Nephron progenitor cell (in vitro differentiated cells): Measurements from ENCODE around the gene LRRC4C.

Source experiments
- DNase-seq: peaks from one replicate; pipeline ENCODE4 v3.0.0; 2021
- H3K27ac Mint-ChIP-seq: 2 replicates; pipeline ENCODE4 v1.8.0; 2021; ENCODE audit warnings: mild to moderate bottlenecking, moderate library complexity, mixed read lengths
- H3K27me3 Mint-ChIP-seq: 2 replicates; pipeline ENCODE4 v1.8.0; 2021; ENCODE audit warnings: mild to moderate bottlenecking, low read depth, mixed read lengths; ENCODE audit not compliant: poor library complexity
- H3K36me3 Mint-ChIP-seq: 2 replicates; pipeline ENCODE4 v1.8.0; 2021; ENCODE audit warnings: low read depth, mixed read lengths
- H3K4me1 Mint-ChIP-seq: 2 replicates; pipeline ENCODE4 v1.8.0; 2021; ENCODE audit warnings: mixed read lengths
- H3K4me3 Mint-ChIP-seq: 2 replicates; pipeline ENCODE4 v1.8.0; 2021; ENCODE audit warnings: mild to moderate bottlenecking, moderate library complexity, mixed read lengths
- H3K9me3 Mint-ChIP-seq: 2 replicates; pipeline ENCODE4 v1.8.0; 2021; ENCODE audit warnings: mild to moderate bottlenecking, moderate library complexity, mixed read lengths
- TF ChIP-seq, protein P1 (sequence below): fragments of 200-600 bp; sonication (generic); IDR thresholded peaks from 2 replicates; pipeline ENCODE4 v1.5.0; 2021; ENCODE audit warnings: antibody characterized with exemption

Gene LRRC4C

GRCh38 chr11:40340911-40341310, 1118.5 kb downstream of the LRRC4C start:
- Mint-ChIP-seq H3K27ac (no peak overlapping the region), H3K9me3 (peaks cover 18% of the 10 kb centered on the region), H3K4me3 (no peak overlapping the region), H3K36me3 (no peaks in the 10 kb centered on the region), H3K4me1 (no peaks in the 10 kb centered on the region), H3K27me3 (no peaks in the 10 kb centered on the region)
- TF ChIP-seq, protein P1, sequence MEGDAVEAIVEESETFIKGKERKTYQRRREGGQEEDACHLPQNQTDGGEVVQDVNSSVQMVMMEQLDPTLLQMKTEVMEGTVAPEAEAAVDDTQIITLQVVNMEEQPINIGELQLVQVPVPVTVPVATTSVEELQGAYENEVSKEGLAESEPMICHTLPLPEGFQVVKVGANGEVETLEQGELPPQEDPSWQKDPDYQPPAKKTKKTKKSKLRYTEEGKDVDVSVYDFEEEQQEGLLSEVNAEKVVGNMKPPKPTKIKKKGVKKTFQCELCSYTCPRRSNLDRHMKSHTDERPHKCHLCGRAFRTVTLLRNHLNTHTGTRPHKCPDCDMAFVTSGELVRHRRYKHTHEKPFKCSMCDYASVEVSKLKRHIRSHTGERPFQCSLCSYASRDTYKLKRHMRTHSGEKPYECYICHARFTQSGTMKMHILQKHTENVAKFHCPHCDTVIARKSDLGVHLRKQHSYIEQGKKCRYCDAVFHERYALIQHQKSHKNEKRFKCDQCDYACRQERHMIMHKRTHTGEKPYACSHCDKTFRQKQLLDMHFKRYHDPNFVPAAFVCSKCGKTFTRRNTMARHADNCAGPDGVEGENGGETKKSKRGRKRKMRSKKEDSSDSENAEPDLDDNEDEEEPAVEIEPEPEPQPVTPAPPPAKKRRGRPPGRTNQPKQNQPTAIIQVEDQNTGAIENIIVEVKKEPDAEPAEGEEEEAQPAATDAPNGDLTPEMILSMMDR: no peak
- no peak for DNase-seq

GRCh38 chr11:40338739-40339138, 1120.7 kb downstream of the LRRC4C start:
- peaks cover 4% of the 10 kb centered on the region for H3K9me3 Mint-ChIP-seq
- no peaks in the 10 kb centered on the region for H3K4me1 Mint-ChIP-seq
- H3K27me3 Mint-ChIP-seq: no peaks in the 10 kb centered on the region
- H3K4me3 Mint-ChIP-seq: no peak overlapping the region
- H3K36me3 Mint-ChIP-seq: no peaks in the 10 kb centered on the region
- DNase-seq: no peak
- TF ChIP-seq, protein P1: no peak
- H3K27ac Mint-ChIP-seq: no peak overlapping the region

GRCh38 chr11:40338062-40338461, 1121.4 kb downstream of the LRRC4C start:
- H3K4me1 Mint-ChIP-seq: no peaks in the 10 kb centered on the region
- H3K36me3 Mint-ChIP-seq: no peaks in the 10 kb centered on the region
- DNase-seq: no peak
- H3K27ac Mint-ChIP-seq: no peak overlapping the region
- H3K27me3 Mint-ChIP-seq: no peaks in the 10 kb centered on the region
- H3K9me3 Mint-ChIP-seq: no peaks in the 10 kb centered on the region
- no peak overlapping the region for H3K4me3 Mint-ChIP-seq
- TF ChIP-seq, protein P1: no peak

GRCh38 chr11:40337118-40337517, 1122.3 kb downstream of the LRRC4C start:
- Mint-ChIP-seq H3K27ac (no peak overlapping the region), H3K36me3 (no peaks in the 10 kb centered on the region), H3K4me3 (no peak overlapping the region), H3K4me1 (no peaks in the 10 kb centered on the region), H3K9me3 (no peaks in the 10 kb centered on the region), H3K27me3 (no peaks in the 10 kb centered on the region)
- DNase-seq: no peak
- TF ChIP-seq, protein P1: no peak

DNA sequence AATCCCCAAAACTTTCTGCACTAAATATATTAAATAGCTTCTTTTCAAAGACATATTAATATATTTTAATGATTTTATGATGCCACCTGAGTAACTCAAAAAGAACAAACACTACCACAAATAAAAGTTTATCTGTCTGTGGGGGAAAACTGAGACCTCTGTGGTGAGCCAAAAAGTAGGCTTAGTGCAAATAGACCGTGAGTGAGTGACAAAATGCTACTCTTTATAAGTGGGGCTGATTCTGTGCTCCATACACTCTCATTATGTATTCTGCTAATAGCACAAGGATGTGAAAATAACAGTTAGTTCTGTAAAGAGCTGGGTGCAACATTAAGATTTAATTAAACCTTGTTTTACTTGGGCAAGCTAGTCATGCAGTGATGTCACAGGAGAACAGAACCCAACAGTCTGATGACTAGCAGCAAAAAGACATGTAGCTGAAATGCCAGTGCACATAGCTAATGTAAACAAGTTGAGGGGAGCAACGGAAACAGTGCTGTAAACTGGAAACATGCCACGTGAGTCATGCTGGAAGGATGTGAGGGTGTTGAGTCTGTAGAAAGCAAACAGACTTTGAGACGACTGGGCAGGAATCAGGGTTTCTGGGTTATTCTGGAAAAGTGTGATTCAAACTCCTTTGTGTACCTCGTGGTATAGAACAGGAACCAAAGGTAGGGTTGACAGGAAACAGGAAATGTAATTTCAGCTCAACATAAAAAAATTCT, 1130.4 kb downstream of the LRRC4C start:
- TF ChIP-seq, protein P1: no peak
- H3K27me3 Mint-ChIP-seq: no peaks in the 10 kb centered on the region
- no peak for DNase-seq
- no peaks in the 10 kb centered on the region for H3K36me3 Mint-ChIP-seq
- no peaks in the 10 kb centered on the region for H3K9me3 Mint-ChIP-seq
- H3K27ac Mint-ChIP-seq: no peak overlapping the region
- H3K4me3 Mint-ChIP-seq: no peak overlapping the region
- peaks cover 5% of the 10 kb centered on the region for H3K4me1 Mint-ChIP-seq

DNA sequence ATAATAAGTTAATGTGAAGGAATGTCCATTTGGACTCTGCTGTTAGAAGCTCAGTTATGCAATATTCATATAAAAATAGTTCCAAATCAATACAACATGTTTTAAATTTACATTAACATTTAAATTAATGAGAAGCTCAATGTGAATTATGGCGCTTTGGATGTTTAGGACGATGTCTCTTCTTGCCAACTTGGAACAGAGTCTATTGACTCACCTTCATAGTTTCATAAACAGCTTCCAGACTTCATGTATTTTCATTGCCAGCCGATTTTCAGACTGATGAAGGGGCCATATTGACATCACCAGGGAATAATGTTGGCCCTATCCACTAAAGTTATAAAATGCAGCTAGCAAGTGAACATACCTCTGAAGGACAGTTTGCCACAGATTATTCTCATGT, 1136.2 kb downstream of the LRRC4C start:
- no peak overlapping the region for H3K27ac Mint-ChIP-seq
- no peak for DNase-seq
- TF ChIP-seq, protein P1: no peak
- no peak overlapping the region for H3K4me3 Mint-ChIP-seq
- no peaks in the 10 kb centered on the region for H3K27me3 Mint-ChIP-seq
- H3K4me1 Mint-ChIP-seq: no peaks in the 10 kb centered on the region
- H3K36me3 Mint-ChIP-seq: no peaks in the 10 kb centered on the region
- H3K9me3 Mint-ChIP-seq: no peaks in the 10 kb centered on the region
